CD4-positive, alpha-beta T cell treated with Interleukin-17A for 1 hour (primary cell): ENCODE data around the gene ADAMTS5.

Experiments
- DNase-seq: peaks from one replicate; pipeline ENCODE4 v3.0.0-alpha.2; 2020

The ADAMTS5 gene

DNA sequence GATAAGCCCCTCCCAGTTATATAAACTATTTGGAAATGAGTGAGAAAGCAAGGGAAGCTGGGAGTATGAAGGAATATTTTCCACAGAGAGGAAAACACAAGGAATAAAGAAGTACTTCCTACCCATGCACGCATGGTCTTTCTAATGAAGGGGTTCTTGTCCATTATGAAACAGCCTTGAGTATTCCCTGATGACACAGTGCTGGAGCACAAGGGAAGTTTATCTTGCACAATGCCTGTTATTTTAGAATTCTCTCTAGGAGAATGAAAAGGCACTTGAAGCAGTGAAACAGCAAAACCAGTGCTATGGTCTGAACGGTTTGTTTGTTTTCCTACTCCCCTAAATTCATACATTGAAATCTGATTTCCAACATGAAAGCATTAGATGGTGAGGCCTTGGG, 83.1 kb downstream of the ADAMTS5 start:
- no peak for DNase-seq

DNA sequence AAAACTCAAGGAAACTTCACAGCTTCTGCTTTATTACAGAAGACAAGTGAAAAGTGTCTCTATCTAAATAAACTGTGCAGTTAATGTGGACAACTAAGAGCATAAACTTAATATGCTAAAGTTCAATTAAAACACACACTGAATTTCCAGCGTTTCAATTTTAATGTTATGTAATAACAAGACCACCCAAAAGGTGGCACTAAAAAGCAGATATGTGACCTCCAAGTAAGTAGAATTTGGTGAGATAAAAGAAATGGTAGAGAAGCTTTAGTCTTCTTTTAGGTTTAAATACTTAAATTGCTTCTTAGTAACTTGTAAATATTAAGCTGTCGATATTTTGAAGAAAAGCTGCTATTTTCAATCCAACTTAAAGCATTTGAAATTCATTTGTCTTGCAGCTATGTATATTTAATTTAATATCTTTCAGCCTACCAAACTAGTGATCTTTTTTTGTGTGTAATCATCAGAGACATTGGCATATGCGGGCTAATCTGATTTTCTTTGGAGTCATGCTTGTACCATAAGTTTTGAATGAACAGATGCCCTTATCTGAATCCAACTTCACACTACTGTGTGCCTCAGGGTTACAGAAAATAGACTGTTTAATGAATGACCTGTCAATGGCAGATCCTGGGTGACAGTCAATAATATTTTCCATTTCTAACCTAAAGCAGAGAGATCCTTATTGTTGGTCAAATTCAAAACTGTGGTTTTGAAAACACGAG, 85.2 kb downstream of the ADAMTS5 start:
- no peak for DNase-seq

DNA sequence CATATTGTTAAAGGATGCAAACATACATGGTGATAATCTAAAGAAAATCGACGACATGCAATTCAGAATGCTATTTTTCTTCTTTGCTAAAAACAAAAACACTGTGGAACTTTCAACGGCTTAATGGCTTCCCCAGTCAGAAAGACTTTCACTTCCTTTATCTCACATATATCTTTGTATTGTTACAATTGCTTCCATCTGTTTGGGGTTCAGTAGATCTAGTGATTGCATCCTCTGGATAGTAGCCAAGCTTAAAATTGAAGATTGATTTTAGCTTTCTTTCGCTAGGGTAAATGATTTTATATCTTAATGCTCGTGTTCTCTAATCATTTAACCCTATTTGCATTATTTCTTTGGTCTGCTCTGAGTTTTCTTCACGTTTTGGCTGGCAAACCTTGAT, 89.9 kb downstream of the ADAMTS5 start:
- DNase-seq: no peak

- no peak for DNase-seq
Measured at GRCh38 chr21:26874347-26874746, 92.5 kb downstream of the ADAMTS5 start.
